ENCODE data around the gene ENOPH1.

Gene ENOPH1

DNA sequence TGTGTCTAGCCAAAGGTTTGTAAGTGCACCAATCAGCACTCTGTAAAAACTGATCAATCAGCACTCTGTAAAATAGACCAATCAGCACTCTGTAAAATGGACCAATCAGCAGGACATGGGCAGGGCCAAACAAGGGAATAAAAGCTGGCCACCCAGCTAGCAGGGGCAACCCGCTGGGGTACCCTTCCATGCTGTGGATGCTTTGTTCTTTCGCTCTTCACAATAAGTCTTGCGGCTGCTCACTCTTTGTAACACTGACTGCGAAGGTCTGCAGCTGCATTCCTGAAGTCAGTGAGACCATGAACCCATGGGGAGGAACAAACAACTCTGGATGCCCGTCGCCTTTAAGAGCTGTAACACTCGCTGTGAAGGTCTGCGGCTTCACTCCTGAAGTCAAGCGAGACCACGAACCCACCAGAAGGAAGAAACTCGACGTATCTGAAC lies 14.4 kb upstream of the ENOPH1 start:
- TF ChIP-seq, protein P1, sequence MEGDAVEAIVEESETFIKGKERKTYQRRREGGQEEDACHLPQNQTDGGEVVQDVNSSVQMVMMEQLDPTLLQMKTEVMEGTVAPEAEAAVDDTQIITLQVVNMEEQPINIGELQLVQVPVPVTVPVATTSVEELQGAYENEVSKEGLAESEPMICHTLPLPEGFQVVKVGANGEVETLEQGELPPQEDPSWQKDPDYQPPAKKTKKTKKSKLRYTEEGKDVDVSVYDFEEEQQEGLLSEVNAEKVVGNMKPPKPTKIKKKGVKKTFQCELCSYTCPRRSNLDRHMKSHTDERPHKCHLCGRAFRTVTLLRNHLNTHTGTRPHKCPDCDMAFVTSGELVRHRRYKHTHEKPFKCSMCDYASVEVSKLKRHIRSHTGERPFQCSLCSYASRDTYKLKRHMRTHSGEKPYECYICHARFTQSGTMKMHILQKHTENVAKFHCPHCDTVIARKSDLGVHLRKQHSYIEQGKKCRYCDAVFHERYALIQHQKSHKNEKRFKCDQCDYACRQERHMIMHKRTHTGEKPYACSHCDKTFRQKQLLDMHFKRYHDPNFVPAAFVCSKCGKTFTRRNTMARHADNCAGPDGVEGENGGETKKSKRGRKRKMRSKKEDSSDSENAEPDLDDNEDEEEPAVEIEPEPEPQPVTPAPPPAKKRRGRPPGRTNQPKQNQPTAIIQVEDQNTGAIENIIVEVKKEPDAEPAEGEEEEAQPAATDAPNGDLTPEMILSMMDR (IDR thresholded peaks at IDR 0.05; ENCODE audit: control insufficient read depth, extremely low read depth, insufficient read depth), result no peak
- DNase-seq (ENCODE audit: low read depth), result no peak
- no peak overlapping the region for H3K4me3 ChIP-seq (ENCODE audit: low read depth, low read length)

DNA sequence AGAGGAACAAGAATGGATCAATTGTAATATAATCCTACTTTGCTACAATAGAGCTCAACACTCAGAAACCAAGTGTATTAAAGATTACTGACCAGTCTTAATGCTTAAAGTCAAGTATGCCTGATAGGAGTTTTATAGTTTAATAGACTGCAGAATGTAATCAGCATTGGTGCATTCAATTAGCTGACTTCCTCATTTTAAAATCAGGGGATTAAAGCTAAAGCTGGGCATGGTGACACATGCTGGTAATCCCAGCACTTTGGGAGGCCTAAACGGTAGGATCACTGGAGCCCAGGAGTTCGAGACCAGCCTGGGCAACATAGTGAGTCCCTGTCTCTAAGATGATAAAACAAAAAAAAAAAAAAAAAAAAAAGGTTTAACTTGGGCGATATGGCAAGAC lies 10.9 kb upstream of the ENOPH1 start:
- TF ChIP-seq, protein P1 (IDR thresholded peaks at IDR 0.05; ENCODE audit: control insufficient read depth, extremely low read depth, insufficient read depth), result no peak
- no peak for DNase-seq (ENCODE audit: low read depth)
- no peak overlapping the region for H3K4me3 ChIP-seq (ENCODE audit: low read depth, low read length)

DNA sequence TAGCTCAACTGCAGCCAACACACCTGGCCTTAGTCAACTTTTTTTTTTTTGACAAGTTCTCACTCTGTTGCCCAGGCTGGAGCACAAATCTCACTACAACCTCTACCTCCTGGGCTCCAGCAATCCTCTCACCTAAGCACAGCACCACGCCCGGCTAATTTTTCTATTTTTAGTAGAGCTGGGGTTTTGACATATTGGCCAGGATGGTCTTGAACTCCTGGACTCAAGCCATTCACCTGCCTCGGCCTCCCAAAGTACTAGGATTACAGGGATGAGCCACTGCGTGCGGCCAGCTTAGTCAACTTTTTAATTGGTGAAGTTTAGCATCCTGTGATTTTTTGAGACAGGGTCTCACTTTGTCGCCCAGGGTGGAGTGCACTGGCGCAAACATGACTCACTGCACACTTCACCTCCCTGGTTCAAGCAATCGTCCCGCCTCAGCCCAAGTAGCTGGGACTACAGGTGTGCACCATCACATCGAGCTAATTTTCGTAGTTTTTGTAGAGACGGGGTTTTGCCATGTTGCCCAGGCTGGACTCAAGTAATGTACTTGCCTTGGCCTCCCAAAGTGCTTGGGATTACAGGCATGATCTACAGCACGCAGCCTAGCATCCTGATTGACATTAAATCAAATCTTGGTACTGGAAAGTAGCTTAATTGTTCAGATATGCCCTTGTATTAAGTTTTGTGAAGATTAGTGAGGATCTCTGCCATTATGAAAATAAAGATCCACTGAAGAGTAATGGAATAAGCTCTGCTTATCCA lies 8.4 kb upstream of the ENOPH1 start:
- no peak for DNase-seq (ENCODE audit: low read depth)
- no peak overlapping the region for H3K4me3 ChIP-seq (ENCODE audit: low read depth, low read length)
- TF ChIP-seq, protein P1 (IDR thresholded peaks at IDR 0.05; ENCODE audit: control insufficient read depth, extremely low read depth, insufficient read depth), result no peak

DNA sequence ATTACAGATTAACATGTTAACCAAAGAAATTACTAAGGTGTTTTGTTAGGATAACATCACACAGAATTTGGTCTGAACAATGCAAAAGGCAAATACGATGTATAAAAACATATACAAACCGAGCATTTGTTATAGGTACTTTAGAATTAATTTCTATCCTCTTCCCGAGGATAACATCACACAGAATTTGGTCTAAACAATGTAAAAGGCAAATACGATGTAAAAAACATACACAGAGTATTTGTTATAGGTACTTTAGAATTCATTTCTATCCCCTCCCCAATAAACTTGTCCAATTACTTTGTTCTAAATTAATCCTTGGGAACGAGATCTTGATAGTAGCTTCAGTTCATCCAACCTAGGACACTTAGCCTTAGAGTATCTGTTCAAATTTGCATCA lies 7.8 kb upstream of the ENOPH1 start:
- H3K4me3 ChIP-seq (ENCODE audit: low read depth, low read length), result no peak overlapping the region
- no peak for DNase-seq (ENCODE audit: low read depth)
- TF ChIP-seq, protein P1 (IDR thresholded peaks at IDR 0.05; ENCODE audit: control insufficient read depth, extremely low read depth, insufficient read depth), result no peak

DNA sequence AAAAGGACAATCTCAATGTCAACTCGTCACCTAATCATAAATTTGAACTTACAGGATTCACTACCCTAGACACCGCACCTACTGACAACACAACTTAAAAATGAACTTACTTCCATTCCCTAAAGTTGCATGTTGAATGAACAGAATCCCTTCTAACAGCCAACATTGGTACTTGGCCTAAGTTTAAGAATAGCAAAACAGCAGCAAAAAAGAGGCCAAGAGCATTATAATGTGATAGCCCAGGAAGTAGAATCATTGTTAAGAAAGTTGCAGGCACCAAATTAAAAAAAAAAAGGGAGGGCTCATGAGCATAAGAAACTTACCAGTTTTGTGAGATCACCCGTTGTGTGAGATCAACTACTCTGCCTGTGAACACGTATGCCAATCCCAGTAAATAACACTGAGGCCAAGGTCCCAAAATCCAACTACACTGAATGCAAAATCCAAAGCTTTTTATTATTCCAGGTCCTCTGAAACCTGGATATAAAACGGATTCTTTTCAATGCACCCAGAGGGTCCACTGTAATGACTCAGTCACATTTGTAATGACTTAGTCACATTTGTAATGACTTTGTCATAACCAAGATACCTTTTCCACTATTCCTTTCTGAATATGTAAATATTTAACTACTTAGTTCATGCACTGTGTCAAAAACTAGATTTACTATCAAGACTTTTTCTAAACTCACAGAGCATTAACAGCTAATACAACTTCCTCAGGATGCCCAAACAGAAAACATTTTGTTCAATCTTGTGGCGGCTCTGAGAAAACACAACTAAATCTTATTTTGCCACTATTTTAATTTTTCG lies 6.9 kb upstream of the ENOPH1 start:
- H3K4me3 ChIP-seq (ENCODE audit: low read depth, low read length), result no peak overlapping the region
- DNase-seq (ENCODE audit: low read depth), result no peak
- TF ChIP-seq, protein P1 (IDR thresholded peaks at IDR 0.05; ENCODE audit: control insufficient read depth, extremely low read depth, insufficient read depth), result no peak

DNA sequence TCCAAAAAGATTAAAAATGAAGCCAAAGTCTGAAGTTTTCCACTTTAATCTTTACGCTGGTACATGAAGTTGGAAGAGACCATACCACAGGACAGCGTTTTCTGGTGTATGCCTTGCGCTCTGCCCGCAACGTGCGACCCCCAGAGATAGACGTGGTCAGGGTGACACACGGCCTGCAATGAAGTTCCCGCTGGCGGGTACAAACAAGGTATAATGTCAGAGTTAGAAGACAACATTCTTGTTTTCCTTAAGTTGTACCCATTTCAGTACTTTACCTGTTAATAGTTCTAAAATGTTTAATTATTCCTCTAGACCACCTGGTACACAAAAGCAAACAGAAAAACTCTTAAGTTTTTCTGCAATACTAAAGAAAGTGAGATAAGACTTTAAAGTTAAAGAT lies 4.9 kb upstream of the ENOPH1 start:
- no peak overlapping the region for H3K4me3 ChIP-seq (ENCODE audit: low read depth, low read length)
- TF ChIP-seq, protein P1 (IDR thresholded peaks at IDR 0.05; ENCODE audit: control insufficient read depth, extremely low read depth, insufficient read depth), result no peak
- no peak for DNase-seq (ENCODE audit: low read depth)
